HG03342 (cell line): Measurements from ENCODE around the gene CCDC142.

Source experiments
- ATAC-seq: cut with Tn5 transposase; IDR thresholded peaks from one replicate; pipeline ENCODE4 v1.9.1; 2021; ENCODE audit warnings: mild to moderate bottlenecking, moderate library complexity; ENCODE audit not compliant: unreplicated experiment

The CCDC142 gene

GRCh38 chr2:74515271-74515980 lies 32.6 kb upstream of the CCDC142 start:
- ATAC-seq: no peak

DNA sequence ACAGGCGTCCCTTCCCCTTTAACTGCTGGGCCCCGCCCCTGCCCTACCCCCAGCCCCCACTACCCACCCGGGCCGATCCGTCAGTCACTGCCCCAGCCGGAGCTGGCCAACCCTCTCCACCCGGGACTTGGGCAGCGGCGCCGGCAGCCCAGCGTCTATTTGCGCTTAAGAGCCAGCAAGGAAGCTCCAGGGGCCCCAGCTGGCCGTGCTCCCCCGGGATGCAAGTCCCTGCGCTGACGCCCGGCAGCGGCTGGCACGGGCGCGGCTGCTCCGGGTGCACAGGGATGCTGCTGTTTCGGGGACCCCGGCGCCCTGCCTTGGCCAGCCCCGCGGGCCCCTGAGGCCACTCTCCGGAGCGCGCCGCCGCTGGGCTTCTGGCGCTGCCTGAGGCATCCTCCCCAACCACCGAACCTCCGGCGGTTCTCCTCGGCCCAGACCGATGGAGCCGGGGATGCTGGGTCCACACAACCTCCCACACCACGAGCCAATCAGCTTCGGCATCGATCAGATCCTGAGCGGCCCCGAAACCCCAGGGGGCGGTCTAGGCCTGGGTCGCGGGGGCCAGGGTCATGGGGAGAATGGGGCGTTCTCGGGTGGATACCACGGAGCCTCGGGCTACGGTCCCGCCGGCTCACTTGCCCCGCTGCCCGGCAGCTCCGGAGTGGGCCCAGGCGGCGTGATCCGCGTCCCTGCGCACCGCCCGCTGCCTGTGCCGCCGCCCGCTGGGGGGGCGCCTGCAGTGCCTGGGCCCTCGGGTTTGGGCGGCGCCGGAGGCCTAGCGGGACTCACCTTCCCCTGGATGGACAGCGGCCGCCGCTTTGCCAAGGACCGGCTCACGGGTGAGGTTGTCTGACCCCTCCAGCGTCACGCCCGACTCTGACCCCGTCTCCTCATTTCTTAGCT lies 31.8 kb upstream of the CCDC142 start, which contains the start of gene TLX2:
TSS of gene TLX2 (plus strand) at position 83 of the 903 bp plus-strand sequence. CDS start at position 440, 357 bp downstream.
- no peak for ATAC-seq

DNA sequence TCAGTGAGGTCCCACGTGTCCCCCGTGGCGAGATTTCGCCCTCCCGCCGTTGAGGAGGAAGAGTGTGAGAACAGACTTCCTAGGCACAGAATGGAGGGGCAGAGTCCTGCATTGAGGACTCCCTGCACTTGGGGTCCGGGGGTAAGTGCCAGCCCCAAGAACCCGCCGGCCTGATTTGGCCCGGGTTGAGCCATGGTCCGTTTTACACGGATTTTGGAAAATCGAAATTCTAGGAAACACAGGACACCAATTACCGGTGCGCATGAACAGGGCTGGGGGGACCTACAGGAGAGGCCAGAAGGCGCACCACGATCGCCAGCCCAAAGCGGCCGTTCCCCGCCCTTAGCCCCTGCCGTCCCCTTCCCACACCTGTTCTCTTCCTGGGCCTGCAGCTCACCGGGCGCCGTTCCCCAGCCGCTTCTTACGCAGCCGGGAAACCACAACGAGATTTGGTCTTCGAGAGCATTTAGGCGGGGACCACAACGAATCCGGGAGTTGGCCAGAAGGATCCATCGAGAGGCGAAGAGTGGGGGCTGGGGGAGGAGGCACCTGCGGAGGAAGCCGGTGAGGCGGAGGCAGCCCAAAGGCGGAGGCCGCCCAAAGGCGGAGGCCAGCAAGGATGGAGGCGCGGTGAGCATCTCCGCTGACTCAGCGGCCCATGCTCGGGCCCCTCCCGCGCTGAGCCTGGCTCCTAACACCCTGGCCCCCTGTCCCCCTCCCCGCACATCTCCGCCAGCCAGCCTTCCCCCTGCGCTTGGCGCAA lies 31.0 kb upstream of the CCDC142 start:
- no peak for ATAC-seq

DNA sequence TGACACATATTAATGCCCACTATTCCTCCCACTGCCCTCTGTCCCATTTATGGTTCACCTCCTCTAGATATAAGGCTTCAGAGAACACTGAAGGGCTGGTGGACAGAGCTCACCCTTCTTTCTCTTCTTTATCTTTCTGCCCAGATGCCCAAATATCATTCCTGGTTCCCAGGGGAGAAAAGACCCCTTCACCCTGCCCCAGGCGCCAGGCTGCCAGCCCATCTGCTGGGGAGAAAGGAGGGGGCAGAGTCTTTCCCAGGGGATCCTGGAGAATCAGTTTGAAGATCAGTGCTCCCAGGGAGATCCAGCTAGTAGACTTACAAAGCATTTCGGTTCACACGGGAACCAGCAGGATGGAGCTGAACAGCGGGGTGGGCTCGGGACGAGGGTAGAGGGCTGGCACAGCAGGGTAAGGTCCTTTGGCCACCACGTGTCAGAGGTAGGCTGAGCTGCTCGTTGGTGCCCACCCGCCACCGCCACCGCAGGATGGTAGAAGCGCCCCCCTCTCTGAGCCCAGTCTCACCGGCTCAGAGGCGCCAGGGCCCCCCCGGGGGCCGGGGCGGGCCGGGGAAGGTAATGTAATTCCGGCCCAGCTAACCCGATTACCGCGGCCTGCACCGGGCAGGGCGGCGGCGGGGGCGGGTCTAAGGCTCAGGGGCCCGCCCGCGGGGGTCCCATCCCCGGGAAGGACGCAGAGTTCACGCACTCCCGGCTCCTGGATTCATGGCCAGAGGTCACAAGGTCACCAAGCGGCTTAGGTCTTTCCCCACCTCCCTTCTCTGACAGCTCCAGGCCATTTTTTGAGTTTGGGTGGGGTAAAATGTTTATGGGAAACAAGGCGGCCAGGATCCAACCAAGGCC lies 30.2 kb upstream of the CCDC142 start:
- no peak for ATAC-seq

DNA sequence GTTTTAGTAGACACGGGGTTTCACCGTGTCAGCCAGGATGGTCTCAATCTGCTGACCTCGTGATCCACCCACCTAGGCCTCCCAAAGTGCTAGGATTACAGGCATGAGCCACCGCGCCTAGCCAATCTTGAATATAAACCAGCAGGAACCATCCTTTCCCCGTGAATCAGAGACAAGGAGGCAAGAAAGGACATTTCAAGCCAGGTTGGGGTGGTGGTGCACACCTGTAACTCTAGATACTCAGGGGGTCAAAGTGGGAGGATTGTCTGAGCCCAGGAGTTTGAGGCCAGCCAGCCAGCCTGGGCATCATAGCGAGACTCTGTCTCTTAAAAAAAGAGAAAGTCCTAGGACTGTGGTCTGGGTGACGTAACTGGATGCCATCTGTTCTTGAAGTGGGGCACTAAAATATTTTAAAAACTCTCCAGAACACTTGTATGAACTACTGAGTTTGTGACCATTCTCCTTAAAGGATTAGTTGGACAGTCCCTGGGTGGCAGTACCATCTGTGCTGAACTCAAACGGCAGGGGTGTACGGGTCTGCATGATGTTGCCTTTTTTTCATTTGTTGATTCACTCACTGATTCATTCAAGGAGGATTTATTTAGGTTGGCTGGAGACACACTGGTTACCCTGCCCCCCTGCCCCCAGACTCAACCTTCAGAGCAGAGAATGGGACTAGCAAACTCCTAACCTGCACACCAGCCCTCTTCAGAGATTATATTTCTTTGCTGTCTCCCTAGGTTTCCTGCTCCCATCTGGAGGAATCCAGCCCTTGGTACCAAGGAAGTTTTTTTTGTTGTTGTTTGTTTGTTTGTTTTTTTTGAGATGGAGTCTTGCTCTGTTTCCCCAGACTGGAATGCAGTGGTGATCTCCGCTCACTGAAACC lies 28.5 kb upstream of the CCDC142 start:
- no peak for ATAC-seq

- no peak for ATAC-seq
These were observed 27.5 kb upstream of the CCDC142 start for GRCh38 chr2:74510272-74510671.

DNA sequence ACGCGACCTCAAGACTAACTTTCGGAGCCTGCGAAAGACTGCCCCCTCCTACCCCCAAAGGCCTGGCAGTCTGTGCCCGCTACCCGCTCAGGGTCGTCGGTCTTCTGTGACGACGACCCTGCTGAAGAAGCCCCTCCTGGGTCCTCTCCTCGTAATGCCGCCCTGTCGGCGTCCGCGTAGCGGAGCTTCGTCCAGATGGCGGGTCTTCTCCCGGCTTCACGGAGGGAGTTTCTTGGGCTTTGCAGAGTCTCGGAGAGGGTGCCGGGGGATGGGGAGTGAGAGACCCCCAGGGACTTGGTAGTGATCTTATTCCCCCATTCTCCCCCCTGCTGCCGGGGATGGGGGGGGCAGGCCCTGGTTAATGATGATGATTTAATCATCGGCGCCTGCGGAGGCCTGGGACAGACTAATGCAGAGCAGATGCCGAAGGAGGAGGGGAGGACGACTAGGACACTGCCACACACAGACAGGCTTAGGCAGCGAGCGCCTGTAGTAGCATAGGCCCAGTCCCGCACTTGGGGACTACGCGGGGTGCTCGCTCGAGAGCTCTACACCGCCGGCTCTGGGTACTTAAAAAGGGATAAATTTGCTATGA lies 25.2 kb upstream of the CCDC142 start:
- ATAC-seq: peak; percentile 1

- ATAC-seq: peak; percentile 88
These were observed 24.5 kb upstream of the CCDC142 start, which contains the start of gene PCGF1 for GRCh38 chr2:74507145-74507925. TSS of gene PCGF1 (minus strand) at chr2:74507695. CDS start at chr2:74507668, 27 bp downstream.

- no peak for ATAC-seq
These were observed 22.8 kb upstream of the CCDC142 start for GRCh38 chr2:74505448-74506246.

GRCh38 chr2:74504591-74504990 lies 21.8 kb upstream of the CCDC142 start:
- no peak for ATAC-seq

DNA sequence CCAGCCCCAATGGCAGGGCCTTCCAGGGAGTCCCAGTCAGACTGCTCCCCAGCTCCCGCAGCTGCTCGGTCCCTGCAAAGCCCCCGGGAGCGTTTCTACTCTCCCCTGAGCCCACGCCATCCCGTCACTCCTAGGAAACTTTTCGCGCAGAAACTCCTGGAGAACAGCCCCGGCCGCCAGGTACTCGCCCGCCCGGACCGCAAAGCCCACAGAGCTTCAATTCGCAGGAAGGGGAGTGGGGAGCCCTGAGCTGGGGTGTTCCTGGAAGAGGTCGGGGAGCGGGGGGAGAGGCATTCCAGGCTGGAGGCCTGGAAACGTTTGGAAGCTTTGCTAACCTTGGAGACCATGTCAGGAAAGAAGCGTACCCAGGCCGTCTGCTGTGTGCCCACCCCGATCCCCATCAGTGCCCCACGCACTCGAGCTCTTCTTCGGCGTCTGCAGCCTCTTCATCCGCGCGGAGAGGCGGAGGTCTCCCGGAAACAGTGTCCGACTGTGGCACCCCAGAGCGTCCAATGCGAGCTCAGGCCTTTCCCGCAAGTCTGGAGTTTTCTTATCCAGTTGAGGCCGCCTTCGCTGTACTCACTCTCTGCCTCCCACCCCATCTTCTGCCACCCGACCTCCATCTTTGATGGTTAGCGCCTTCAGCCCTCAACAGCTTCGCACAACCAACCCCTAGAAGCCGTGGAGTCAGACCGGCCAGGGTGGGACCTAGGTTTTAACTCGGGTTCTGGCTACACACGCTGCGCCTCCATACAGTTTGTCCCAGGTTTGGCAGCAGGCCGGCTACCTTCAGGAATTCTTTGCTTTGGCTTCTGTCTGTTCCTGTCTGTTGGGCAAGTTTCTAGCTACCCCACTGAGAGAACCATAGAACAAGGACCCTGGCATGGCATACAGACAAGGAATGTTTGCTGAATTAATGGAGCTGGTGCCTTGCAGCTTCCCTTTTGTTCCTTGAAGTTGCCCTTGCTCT lies 21.0 kb upstream of the CCDC142 start:
- no peak for ATAC-seq

DNA sequence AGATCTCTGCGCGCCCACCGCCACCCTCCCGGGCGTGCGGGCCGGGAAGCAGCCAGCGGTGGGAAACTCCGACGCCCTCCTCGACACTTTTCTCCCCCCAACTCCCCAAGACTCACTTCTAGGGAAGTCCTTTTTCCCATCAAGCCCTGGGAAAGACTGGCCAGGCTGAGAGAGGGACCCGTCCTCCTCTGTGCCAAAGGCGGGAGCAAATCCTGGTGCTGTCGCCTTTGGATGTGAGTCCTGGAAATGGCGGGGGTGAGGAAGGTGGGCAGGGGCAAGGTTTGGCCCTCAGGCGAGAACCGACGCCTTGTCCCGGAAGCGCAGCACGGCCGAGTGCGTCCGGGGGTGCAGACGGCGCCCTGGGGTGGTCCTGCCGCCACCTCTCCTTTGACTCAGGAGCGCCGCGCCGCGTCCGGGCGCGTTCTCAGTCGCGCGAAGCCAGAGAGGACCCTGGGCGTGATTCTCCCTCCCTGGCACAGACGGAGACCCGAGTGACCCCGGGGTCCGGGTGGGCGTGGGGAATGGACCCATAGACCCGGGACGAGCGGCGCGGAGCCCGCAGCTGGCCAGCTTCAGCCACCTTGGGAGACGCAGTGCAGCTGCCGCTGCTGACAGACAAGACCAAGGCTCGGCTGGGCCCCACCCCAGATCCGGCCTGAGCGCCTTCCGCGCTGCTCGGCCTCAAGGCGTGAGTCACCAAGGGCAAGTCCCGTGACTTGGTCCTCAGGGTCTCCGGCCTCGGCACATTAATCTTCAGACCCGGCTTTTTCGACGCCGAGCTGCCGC lies 20.1 kb upstream of the CCDC142 start:
- peak; percentile 30 for ATAC-seq

GRCh38 chr2:74502147-74502719 lies 19.4 kb upstream of the CCDC142 start:
- no peak for ATAC-seq

GRCh38 chr2:74501335-74502071 lies 18.7 kb upstream of the CCDC142 start:
- no peak for ATAC-seq
